Psoas muscle (tissue), 8 donors: Measurements from ENCODE around the gene ATOH7. TPM values are rescaled to one million over a fixed set of nuclear protein-coding genes. Genes with fewer than 3 reads are reported as not detected.
"Not testable (repeated sequence)": the region's sequence is repeated elsewhere in the genome, so short reads cannot be mapped to it uniquely, and the experiment has no call there.

ENCODE experiments used
- ATAC-seq, 4 donors: fragments of 200-7000 bp; cut with Tn5 transposase; one replicate each; pipeline ENCODE4 v1.9.1; 2020; ENCODE audit warnings: moderate library complexity in 3 of 4, mild to moderate bottlenecking in 2 of 4
- DNase-seq, 2 donors: peaks; one replicate each; pipeline ENCODE4 v3.0.0-alpha.2; 2020
- H3K27ac ChIP-seq: fragments of 200-600 bp; one replicate; pipeline ENCODE4 v1.8.0; 2022
- H3K27me3 ChIP-seq, 3 donors: fragments of 200-600 bp in 1 of 3; one replicate each; pipeline versions ENCODE4 v1.6.1 to v1.8.0; 2013 to 2022; ENCODE audit warnings: low read length in 2 of 3, mild to moderate bottlenecking in 2 of 3, moderate library complexity in 1 of 3; ENCODE audit not compliant: insufficient read depth in 3 of 3
- H3K36me3 ChIP-seq, 2 donors: fragments of 200-600 bp in 1 of 2; one replicate each; pipeline versions ENCODE4 v1.6.1 to v1.8.0; 2013 to 2022; ENCODE audit warnings: low read depth in 1 of 2, mild to moderate bottlenecking in 1 of 2, moderate library complexity in 1 of 2; ENCODE audit not compliant: insufficient read depth in 1 of 2
- H3K4me1 ChIP-seq: fragments of 200-600 bp; one replicate; pipeline ENCODE4 v1.8.0; 2022
- H3K4me3 ChIP-seq: fragments of 200-600 bp; one replicate; pipeline ENCODE4 v1.8.0; 2022; ENCODE audit warnings: mild to moderate bottlenecking
- H3K9me3 ChIP-seq: fragments of 200-600 bp; one replicate; pipeline ENCODE4 v1.8.0; 2022
- CTCF ChIP-seq: fragments of 200-600 bp; IDR thresholded peaks from one replicate; pipeline ENCODE4 v1.8.0; 2022; ENCODE audit warnings: antibody characterized with exemption
- WGBS, 3 donors: extraction: QIAGEN DNeasy Blood & Tissue Kit; methylation state at CpG; one replicate each; pipeline versions ENCODE4 v1.1.6 to v1.1.7; 2013; 5-methylcytosine and 5-hydroxymethylcytosine counted together
- intact Hi-C, 2 donors: fragments of 100-400 bp; cut with DNase I; formaldehyde crosslinking; loops; one replicate each; pipeline versions ENCODE4 v1.11.0 to v1.14.2; 2022
- polyA plus RNA-seq, 3 donors: library from polyadenylated mRNA; stranded (reverse); fragments of 200-250 nt; gene quantifications; one replicate each; pipeline ENCODE4 v1.2.3, GENCODE V29; 2013
- total RNA-seq, 4 donors: library from RNA; stranded (reverse); fragmentation: NEBNext Ultra II Directional in 2 of 4; extraction: Animal tissue kit (Norgen Biotek cat#: 25700) in 2 of 4; gene quantifications; one replicate each; pipeline versions ENCODE4 v1.2.1 to v1.2.4, GENCODE V29; 2021 to 2023
- donor health status: healthy with polysubstance abuse.
- donor health status: DM: no; HTN: no; CAD: no; lungs with moderate emphysema.
- donor health status: Bipolar disorder and iron deficiency.
- donor health status: healthy.
- donor health status: DM: yes; HTN: yes; CAD: no.
- donor health status: DM: no; HTN: no; CAD: no.
- donor health status: DM: no; HTN: no; CAD: no.
- donor health status: DM: yes; HTN: yes; CAD: no.

The ATOH7 gene
- total and polyA plus RNA-seq, 7 donors, result 0.17 TPM; not detected in 6

- intact Hi-C loops, result loop anchor here in 1 of 2 donors (10.0 kb wide), 1 partner anchor 56 kb away; no protein-coding TSS in a partner anchor
- Histone ChIP-seq H3K36me3 (no peaks in the 10 kb centered on the region), H3K4me1 (peaks cover 3% of the 10 kb centered on the region), H3K27me3 (no peaks in the 10 kb centered on the region), H3K27ac (no peak overlapping the region), H3K9me3 (no peaks in the 10 kb centered on the region), H3K4me3 (no peak overlapping the region)
- DNase-seq (no peak), ATAC-seq (peak; percentile 83 to 96 (median 90))
- no peak for TF ChIP-seq CTCF
- WGBS, 3 donors, result 30 to 31% (median 31%) methylated on average over 4 of the region's 4 CpGs
Observed at GRCh38 chr10:68249297-68249696, 17.4 kb upstream of the ATOH7 start.

- 55 to 76% (median 66%) methylated on average over 6 of the region's 6 CpGs for WGBS, 3 donors
Observed at GRCh38 chr10:68247931-68248330, 16.0 kb upstream of the ATOH7 start.

GRCh38 chr10:68246397-68246796 lies 14.5 kb upstream of the ATOH7 start:
- not testable (repeated sequence) for DNase-seq, H3K27ac ChIP-seq, ATAC-seq, H3K27me3 ChIP-seq, H3K4me3 ChIP-seq, H3K9me3 ChIP-seq, H3K36me3 ChIP-seq, H3K4me1 ChIP-seq
- 93 to 94% (median 94%) methylated on average over 7 of the region's 7 CpGs for WGBS, 3 donors
- intact Hi-C loops, result loop anchor here in 1 of 2 donors (10.0 kb wide), 1 partner anchor 58 kb away; no protein-coding TSS in a partner anchor

More at GRCh38 chr10:68247931-68248330, 16.0 kb upstream of the ATOH7 start:
- ATAC-seq (no peak), DNase-seq (no peak)
- no peaks in the 10 kb centered on the region for H3K9me3 ChIP-seq
- H3K27me3 ChIP-seq, result no peaks in the 10 kb centered on the region
- intact Hi-C loops, result loop anchor here in 1 of 2 donors (10.0 kb wide), 1 partner anchor 57 kb away; no protein-coding TSS in a partner anchor
- H3K4me3 ChIP-seq, result no peak overlapping the region
- H3K4me1 ChIP-seq, result peaks cover 3% of the 10 kb centered on the region
- TF ChIP-seq CTCF, result no peak
- H3K27ac ChIP-seq, result no peak overlapping the region
- H3K36me3 ChIP-seq, result no peaks in the 10 kb centered on the region

GRCh38 chr10:68242051-68242450 lies 10.1 kb upstream of the ATOH7 start:
- WGBS, 3 donors, result 68 to 87% (median 83%) methylated on average over 2 of the region's 2 CpGs
- Histone ChIP-seq H3K9me3 (no peaks in the 10 kb centered on the region), H3K36me3 (no peaks in the 10 kb centered on the region), H3K4me1 (no peaks in the 10 kb centered on the region), H3K4me3 (no peak overlapping the region), H3K27ac (no peak overlapping the region), H3K27me3 (no peaks in the 10 kb centered on the region)
- intact Hi-C loops, result loop anchor here in 1 of 2 donors (10.0 kb wide), 1 partner anchor 63 kb away; no protein-coding TSS in a partner anchor
- ATAC-seq, result no peak
- TF ChIP-seq CTCF, result no peak
- no peak for DNase-seq

GRCh38 chr10:68239596-68240150 lies 7.8 kb upstream of the ATOH7 start:
- no peaks in the 10 kb centered on the region for H3K9me3 ChIP-seq
- no peak overlapping the region for H3K27ac ChIP-seq
- intact Hi-C loops, result loop anchor here in 1 of 2 donors (5.0 to 10.0 kb wide), 2 partner anchors 65 to 88 kb away; no protein-coding TSS in a partner anchor
- H3K4me1 ChIP-seq, result no peaks in the 10 kb centered on the region
- TF ChIP-seq CTCF, result no peak
- H3K27me3 ChIP-seq, result no peaks in the 10 kb centered on the region
- no peak overlapping the region for H3K4me3 ChIP-seq
- no peaks in the 10 kb centered on the region for H3K36me3 ChIP-seq
- ATAC-seq (no peak), DNase-seq (no peak)
- WGBS, 3 donors, result 63 to 68% (median 66%) methylated on average over 5 of the region's 5 CpGs
